Neural progenitor cell (in vitro differentiated cells): ENCODE data around the gene CREBRF.

Source experiments
- EZH2 ChIP-seq: fragments of 200-600 bp; sonication (generic); IDR thresholded peaks from 2 replicates; pipeline ENCODE4 v1.6.1; 2017; ENCODE audit warnings: antibody characterized with exemption, mild to moderate bottlenecking, moderate library complexity
- TF ChIP-seq, protein P1 (sequence below): fragments of 200-600 bp; sonication (generic); IDR thresholded peaks from 2 replicates; pipeline ENCODE4 v1.5.1; 2017; ENCODE audit warnings: antibody characterized with exemption, mild to moderate bottlenecking

DNA sequence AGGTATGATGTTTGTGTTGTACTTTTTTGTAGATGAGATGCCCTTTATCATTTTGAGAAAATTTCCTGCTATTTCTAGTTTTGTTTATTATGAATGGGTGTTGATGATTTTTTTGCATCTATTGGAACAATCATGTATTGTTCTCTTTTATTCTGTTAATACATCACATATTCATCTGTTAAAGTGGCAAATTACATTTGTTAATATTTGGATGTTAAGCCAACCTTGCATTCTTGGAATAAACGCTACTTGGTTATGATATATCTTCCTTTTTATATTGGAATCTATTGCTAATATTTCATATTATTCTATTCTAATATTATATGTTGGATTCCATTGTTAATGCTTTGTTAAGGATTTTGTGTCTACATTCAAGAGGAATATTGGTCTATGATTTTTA is 63.6 kb downstream of the CREBRF start:
- TF ChIP-seq, protein P1, sequence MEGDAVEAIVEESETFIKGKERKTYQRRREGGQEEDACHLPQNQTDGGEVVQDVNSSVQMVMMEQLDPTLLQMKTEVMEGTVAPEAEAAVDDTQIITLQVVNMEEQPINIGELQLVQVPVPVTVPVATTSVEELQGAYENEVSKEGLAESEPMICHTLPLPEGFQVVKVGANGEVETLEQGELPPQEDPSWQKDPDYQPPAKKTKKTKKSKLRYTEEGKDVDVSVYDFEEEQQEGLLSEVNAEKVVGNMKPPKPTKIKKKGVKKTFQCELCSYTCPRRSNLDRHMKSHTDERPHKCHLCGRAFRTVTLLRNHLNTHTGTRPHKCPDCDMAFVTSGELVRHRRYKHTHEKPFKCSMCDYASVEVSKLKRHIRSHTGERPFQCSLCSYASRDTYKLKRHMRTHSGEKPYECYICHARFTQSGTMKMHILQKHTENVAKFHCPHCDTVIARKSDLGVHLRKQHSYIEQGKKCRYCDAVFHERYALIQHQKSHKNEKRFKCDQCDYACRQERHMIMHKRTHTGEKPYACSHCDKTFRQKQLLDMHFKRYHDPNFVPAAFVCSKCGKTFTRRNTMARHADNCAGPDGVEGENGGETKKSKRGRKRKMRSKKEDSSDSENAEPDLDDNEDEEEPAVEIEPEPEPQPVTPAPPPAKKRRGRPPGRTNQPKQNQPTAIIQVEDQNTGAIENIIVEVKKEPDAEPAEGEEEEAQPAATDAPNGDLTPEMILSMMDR, result no peak
- TF ChIP-seq EZH2, result no peak
